Cerebellar cortex (tissue), 1 donor: ENCODE results near the gene UBE2G2.

Experiments used
- DNase-seq: peaks from one replicate; pipeline ENCODE4 v3.0.0-alpha.2; 2015; ENCODE audit warnings: low spot score

Gene UBE2G2

DNA sequence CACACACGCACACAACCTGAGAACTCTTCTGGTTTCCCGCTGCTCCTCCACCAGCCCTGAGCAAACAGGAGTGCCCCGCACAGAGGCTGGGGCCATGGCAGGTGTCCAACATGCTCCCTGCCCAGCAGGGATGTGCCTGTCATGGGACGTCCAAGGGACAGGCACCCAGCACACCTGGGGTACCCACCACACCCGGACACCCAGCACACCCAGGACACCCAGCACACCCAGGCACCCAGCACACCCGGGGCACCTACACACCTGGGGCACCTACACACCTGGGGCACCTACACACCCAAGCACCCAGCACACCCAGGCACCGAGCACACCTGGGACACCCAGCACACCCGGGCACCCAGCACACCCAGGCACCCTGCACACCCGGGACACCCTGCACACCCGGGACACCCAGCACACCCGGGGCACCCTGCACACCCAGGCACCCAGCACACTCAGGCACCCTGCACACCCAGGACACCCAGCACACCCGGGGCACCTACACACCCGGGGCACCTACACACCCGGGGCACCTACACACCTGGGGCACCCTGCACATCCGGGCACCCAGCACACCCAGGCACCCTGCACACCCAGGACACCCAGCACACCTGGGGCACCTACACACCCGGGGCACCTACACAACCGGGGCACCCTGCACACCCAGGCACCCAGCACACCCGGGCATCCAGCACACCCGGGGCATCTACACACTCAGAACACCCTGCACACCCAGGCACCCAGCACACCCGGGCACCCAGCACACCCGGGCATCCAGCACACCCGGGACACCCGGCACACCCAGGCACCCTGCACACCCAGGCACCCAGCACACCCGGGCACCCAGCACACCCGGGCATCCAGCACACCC, 37.9 kb downstream of the UBE2G2 start:
- DNase-seq: no peak

DNA sequence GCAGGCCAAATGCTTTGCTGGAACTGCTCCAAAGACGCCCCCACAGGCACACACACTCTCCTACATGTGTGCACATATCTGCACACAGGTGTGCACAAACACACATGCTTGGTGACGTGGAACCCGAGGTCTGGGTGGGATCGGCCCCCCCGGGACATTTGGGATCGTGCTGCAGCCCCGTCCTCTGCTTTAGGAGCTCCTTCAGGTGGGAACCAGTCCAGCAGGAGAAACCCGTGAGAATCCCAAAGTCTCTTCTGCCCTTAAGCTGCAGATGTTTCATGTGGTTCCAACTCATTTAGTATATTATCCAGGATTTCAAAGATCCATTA, 38.6 kb downstream of the UBE2G2 start:
- no peak for DNase-seq

DNA sequence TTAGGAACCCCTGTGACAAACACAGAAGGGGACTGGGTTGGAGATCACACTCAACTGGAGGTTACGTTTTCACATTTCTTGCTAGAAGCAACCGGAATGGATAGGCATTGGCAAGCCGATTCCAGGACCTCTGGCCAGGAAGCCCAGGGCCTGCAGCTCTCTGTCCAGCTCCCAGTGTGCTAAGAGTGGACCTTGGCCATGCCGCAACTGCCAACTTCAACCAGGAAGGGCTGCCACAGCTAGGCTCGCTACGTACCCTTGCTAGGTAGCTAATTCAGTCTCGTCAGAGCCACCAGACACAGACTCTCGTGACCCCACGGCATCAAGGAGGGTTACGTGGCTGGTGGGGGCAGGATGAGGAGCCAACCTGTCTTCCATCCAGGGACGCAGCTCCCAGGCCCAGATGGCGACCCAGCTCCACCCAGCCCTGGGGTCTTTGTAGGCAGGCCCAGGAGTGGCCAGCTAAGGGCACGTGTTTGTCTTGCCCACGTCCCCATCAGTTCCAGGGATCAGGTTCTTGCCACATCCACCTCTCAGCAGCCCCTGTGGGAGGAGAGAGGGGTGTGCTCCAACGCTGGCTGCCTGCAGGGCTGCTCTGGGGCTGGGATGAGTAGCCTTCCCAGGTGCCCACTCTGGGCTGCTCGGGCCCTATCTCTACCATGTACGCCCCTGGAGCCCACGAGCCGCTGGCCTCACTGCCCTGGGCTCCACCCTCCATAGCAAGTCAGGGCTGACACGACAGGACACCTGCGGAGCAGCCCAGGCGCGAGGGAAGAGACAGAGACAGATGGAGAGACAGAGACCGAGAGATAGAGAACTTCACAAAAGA, 39.2 kb downstream of the UBE2G2 start:
- no peak for DNase-seq

DNA sequence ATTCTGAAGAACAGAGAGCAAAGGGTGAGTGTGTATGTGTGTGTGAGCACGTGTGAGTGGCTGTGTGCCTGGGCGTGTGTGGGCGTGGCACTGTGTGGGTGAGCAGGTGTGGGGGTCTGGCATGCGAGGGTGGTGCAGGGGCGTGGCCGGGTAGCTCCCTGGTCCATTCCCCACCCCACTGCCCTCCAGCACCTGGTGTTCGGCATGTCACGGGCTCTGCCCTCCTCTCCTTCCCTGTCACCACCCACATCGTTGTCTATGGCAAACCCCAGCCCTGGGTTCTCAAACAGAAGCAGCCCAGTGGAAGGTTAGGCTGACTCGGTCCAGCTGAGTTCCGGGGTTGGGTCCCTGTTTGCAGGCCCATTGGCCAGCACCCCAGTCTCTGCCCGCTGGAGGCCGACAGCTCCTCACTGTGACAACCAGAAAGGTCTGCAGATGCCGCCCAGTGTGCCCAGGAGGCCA, 39.8 kb downstream of the UBE2G2 start:
- DNase-seq: no peak

DNA sequence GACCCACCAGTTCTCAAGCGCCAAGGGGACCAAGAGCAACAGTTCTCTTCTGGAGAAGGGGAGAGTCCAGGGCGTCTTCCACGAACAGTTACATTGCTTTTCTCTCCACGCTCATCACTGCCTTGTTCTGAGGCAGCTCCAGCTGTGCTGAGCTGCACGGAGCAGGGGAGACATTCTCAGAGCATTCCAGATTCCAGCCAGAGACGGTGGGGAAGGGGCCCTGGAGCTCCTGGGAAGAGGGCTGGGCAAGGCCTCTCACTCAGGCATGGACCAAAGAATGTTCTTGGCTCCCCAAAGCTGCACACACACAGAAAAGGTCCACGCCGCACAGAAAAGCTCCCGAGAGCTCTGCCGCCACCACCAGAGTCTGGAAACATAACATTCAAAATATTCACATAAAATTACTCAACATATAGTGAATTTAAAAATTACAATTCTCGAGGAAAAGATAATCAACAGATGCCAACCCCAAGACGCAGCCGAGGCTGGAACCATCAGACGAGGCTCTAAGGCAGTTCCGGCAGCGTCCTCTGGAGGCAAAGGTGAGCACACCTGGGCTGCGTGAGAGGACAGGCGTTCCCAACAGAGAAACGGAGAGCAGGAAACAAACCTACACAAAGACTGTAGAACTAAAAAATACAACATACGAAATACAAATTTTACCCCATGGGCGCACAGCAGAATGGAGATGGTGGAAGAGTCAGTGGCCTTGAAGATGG, 40.5 kb downstream of the UBE2G2 start:
- no peak for DNase-seq

DNA sequence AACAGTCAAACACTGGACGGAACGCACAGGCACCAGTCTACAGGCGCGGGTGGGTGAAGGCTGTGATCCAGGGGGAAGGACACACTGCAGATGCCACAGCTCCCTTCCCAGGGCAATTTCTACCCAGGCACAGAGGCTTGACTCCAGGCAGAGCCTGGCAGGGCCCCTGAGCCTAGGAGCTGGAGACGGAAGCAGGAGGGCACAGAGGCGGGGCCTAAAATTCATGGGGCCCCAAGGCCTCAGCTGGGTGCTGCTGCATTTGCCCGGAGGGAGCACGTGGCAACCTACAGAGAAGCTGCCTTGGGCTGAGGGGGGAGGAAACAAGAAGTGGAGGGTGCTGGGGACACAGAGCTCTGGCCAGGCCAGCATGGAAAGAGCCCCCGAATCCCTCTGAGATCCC, 41.2 kb downstream of the UBE2G2 start:
- DNase-seq: no peak

DNA sequence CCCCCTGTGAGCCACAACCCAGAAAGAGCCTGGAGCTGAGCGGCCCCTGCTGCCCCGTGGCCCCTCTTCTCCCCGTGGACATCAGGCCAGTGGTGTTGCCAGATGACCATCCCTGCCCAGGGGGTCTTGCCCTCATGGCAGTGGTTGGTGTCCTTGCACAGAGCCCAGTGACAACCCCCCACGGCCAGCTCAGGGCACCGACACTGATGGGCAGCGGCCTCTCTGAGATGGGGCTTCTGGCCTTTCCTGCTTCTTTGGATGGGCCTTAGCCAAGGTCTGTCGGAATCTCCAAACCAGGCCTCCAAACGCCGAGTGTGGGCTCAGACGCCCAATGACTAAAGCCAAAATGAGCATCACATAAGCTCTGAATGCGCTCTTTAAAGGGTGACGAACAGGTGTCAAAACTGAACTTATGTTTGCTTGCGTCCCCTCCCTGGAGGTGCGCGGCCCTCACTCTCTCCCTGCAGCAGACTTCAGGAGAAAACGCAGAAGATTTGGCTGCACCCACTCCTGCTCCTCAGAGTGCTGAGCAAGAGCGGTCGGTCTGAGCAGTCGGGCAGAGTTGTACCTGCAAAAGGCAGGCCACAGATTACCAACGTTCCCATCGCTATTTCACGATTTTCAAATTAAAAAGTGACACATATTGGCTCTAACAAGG, 41.9 kb downstream of the UBE2G2 start:
- DNase-seq: no peak

DNA sequence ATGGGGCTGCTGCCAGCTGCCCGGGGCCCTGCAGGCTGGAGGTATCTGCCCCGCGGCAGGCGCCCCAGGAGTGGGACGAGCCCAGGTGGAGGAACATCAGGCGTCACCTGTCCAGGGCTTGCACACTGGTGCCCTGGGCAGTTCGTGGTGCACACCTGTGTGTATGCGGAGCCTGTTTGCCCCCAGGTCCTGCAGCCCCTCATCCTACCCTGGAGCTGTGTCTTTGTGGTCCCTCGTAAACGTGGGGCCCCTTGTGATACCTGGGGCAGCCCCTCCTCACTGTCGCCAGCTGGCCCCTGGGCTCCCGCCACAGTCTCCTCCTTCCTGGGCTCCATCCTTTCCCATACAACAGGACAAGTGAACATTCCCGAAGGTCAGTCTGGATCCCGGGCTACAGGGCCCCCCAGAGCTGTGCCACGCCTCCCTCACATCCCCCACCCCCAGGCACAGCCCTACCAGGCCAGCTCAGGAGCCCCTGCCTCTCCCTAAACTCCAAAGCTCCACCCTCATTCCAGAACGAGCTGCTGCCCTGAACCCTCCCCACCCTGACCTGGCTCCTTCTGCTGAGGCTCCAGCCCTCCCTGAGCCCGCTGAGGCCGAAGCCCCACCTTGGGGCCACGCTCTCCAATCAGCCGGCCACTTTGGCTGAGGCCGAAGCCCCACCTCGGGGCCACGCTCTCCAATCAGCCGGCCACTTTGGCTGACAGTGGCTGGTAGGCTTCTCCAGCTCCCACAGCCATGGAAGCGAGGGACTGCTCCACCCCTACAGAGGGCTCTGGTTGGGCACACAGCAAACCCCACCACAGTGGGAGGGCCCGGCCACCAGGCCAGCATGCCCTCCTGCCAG, 42.6 kb downstream of the UBE2G2 start:
- no peak for DNase-seq

DNA sequence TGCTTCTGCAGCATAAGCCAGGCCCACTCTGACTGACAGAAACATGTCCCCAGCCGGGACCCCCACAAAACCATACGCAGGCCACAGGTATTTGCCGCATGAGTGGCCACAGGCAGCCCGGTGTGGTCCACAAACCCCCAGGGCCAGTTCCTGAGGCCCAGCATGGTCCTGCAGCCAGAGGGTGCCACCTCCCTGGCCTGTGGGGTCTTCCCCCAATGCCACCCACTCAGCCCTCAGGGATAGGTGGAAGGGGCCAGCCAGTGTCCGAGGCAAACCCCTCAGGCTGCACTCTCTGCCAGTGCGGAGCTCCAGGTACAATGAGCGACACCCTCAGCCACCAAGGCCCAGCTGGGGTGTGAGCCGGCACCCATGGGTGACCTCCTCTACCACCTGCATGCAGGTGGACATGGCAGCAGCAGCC, 43.5 kb downstream of the UBE2G2 start:
- no peak for DNase-seq

DNA sequence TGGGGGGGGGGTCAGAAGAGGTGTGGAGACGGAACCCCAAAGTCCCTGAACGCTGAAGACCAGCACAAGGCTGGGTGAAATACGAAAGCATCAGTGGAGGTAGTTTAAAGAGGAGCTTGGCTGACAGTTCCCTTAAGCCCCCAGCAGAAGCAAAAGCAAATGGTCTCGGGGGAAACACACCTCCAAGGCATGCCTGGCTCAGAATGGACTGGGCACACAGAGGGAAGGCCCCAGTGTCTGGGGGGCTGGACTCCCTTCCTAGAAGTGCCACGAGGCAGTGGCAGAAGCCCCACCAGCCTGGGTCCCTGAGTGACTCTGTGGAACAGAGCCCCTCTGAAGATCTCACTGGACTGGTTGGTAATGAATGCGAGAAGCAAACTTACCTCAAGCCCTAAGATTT, 43.9 kb downstream of the UBE2G2 start:
- no peak for DNase-seq

DNA sequence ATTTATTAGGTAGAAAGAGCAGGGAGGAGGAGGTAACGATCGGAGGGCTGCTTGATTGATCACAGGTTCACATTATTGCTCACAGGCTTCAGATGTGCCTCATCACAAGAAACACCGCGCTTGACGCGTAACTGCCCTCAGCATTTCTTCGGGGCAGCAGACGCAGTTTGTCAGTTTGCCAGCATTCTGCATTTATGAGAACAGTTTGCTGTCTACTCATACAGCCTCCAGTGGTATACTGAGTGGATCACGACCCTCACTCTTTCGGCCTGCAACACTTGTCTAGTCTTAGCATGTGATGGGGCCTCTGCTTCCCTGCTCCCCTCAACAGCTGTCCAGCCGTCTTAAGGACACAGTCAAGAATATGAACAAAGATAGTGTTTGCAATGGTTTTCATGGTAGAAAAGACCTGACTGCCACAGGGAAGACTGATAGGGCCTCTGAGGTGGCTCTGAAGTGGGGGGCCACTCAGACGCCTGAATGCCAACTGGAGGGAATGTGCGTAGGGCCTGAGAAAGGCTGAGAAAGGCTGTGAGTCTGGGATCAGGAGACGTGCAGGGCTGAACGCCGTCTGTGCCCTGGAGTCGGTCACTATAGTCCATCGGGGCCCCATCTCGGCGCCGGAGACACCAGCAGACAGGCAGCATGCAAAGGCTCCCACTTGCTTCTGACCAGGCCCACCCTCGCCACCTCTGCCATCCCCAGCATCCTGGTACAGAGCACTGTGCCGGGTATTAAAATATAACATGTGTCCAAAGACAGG, 45.0 kb downstream of the UBE2G2 start:
- no peak for DNase-seq

DNA sequence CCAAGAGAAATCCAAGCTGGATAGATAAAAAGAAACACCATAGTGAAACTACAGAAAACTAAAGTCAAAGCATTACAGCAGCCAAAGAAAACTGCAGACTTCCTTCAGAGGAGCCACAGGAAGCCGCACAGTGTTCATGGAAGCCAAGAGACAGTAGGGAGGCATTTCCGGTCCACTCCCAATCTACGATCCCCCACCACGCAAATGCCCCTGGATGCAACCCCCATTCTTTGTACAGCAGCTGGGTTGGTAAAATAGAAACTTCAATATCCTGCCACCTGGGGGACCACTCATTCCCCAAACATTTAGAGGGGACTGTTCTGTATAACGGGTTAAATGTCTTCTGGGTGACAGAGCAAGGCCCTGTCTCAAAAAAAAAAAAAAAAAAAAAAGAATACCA, 46.4 kb downstream of the UBE2G2 start:
- DNase-seq: no peak

DNA sequence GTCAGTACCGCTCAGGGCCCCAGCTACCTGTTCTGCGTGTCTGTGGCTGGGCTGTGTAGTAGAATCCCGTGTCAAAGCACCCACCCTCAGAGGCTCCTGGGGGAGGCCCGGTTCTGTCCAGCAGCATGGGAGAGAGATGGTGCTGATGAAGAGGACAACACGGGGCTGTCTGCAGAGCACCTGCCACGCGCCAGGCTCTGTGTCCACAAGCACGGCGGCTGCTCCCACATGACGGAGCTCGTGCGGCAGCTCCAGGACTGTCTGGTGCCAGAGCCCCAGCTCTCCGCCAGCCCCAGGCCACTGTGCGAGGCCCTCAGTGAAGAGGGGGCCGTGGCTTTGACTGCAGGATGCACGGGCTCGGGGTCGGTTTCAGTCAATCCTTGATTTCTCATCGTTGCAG, 48.3 kb downstream of the UBE2G2 start:
- DNase-seq: no peak

DNA sequence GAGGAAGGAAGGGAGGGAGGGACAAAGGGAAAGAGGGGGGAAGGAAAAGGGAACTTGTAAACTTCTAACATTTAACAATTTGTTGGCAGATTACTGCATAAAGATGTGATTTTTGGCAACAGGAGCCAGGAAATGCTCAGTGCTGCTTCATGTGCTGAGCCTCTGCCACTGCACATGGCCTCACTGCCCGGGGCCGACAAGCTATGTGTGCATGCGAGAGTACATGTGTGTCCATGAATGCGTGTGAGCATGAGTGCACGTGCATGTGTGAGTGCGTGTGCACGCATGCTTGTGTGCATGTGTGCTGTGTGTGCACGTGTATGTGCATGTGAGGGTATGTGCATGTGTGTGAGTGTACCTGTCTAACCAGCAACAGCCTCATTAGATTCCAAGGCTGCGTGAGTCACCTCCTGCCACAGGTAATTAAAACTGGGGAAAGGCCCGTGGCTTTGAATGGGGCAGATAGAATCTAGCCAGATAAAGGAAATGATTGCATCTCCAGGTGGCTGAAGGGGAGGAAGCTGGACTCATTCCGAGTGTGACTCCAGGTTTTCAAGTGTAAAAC, 48.9 kb downstream of the UBE2G2 start:
- DNase-seq: no peak

DNA sequence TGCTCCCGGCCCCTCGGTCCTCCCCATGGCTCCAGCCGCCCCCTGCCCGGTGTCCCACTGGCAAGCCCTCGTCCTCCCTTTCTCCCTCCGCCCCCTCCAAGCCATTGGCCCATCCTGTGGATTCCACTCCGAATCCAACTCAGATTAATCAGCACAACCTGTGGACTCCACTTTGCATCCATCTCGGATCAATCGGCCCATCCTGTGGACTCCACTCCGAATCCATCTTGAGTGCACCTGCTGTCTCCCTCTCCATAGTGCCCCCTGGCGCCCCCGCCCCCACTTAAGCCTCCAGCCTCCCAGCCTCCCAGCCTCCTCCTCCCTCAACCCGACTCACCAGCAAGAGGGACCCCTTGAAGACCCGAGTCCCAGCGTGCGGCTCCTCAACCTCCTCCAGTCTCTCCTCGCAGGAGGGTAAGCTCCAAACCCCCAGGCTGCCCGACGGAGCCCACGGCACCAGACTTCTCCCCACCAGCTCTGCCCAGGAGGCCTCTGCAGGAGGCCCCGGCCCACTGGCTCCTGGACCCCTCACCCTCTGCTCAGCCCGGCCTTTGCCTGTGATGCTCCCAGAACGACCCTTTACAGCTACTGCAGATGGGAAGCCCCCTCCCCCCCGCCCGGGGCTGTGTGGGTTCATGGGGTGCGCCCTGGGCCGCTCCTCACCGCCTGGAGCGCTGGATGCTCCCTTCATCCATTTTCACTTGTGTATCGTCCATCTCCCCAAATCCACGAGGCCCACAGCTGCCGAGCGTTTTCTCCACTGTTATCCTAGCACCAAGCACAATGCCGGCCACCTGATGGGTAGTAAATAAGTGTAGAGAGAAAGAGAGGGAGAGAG, 49.6 kb downstream of the UBE2G2 start:
- no peak for DNase-seq

DNA sequence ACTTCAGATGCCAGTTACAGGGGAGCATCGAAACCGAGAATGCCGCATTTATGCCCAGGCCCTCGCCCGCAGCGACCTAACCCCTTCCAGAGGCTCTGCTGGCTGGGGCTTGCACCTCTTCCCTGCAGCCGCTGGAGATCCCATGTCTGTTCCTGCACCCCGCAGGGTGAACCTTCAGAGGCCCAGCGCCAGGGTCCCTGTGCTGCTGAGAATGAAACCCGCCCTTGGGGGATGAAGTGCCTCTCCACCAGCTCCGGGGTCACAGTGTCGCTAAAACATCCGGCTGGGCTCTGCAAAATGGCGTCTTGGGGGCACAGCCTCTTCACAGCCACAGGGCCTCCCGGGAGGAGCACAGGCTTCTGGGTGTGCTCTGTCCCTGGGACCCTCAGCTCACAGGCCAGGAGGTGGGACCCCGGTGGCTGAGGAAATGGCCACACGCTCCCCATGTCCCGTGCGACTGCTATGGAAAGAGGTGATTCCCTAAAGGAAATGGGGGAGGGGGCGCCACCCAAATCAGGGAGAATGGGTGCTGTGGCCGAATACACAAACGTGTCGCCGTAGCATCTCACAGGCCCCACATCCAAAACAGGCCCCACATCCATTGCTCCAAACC, 50.3 kb downstream of the UBE2G2 start:
- DNase-seq: no peak

DNA sequence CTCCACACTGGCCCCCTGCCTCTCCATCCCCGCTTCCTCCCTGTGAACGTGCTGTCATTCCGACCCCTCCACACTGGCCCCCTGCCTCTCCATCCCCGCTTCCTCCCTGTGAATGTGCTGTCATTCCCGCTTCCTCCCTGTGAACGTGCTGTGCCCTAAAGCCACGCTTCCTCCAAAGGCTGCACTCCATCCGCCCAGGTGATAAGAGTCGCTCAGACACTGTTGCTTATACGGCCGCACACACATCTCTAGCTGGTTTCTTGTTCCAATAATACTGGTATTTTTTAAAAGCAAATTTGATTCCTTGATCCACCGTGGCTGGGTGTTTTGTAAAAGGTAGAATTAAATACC, 51.0 kb downstream of the UBE2G2 start:
- DNase-seq: no peak

DNA sequence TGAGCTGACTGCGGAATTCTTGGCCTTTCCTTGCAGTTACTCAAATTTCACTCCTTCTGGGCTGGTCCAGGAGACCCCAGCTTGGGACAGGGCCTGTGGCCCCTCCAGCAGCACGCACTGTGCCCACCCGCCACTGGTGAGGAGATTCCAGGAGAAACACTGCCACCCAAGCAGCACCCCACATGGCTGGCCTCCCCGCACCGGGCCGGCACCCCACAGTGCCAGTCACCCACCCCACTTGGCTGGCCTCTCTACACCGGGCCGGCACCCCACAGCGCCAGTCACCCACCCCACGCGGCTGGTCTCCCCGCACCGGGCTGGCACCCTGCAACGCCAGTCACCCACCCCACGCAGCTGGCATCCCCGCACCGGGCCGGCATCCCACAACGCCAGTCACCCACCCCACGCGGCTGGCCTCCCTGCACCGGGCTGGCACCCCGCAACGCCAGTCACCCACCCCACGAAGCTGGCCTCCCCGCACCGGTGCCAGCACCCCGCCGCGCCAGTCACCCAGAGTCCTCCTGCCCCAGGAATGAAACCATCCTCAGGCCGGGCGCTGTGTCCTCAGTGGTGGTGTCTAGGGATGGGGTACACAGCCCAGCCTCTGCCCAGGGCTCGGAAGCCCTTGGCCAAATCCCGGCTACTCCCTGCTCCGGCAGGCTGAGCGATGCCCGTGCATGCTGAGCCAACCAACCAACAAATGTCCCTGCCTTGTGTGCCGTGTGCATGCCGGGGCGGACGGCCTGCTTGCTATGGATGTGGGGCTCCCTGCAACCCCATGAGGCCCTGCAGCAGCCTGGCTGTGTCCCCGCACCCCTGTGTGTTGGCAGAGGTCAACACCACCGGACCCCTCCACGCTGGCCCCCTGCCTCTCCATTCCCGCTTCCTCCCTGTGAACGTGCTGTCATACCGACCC, 51.6 kb downstream of the UBE2G2 start:
- DNase-seq: no peak
